HG03521 (cell line): ENCODE measurements around the gene DSN1.

Source experiments
- ATAC-seq: cut with Tn5 transposase; IDR thresholded peaks from one replicate; pipeline ENCODE4 v1.9.1; 2021; ENCODE audit warnings: mild to moderate bottlenecking, moderate library complexity; ENCODE audit not compliant: unreplicated experiment

DSN1 gene

GRCh38 chr20:36796117-36796516 is 22.6 kb upstream of the DSN1 start:
- no peak for ATAC-seq

DNA sequence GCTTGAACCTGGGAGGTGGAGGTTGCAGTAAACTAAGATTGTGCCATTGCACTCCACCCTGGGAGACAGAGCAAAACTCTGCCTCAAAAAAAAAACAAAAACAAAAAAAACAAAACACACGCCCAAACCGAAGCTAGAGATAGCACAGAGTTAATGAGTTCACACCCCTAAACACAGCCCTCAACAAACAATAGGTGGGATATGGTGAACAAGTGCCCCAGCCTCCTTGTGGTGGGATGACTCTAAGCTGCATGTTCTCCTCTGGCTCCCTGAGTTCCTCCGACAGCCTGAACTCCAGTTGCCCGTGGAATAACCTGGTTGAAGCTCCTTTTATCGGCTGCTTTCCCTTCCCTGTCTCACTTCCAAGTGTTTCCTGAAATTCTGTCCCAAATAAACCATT is 22.1 kb upstream of the DSN1 start:
- no peak for ATAC-seq

DNA sequence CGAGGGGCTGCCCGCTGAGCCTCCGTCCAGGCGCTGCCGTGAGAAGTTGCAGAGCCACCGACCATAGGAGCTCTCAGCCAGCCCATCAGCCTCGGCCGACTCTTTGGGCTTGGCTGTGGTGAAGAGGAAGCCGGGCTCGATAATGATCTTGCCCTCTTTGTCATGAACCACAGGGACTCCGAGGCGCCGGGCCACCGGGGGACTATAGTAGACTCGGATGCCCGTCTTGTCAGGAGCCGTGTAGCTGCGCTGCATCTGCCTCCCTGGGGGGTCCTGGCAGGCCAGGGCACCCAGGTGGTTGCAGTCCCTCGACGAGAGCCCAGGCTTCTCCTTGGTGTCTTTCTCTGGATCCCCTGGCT is 20.5 kb upstream of the DSN1 start:
- no peak for ATAC-seq

- ATAC-seq: no peak
Observed at GRCh38 chr20:36793294-36794115, 19.9 kb upstream of the DSN1 start.

DNA sequence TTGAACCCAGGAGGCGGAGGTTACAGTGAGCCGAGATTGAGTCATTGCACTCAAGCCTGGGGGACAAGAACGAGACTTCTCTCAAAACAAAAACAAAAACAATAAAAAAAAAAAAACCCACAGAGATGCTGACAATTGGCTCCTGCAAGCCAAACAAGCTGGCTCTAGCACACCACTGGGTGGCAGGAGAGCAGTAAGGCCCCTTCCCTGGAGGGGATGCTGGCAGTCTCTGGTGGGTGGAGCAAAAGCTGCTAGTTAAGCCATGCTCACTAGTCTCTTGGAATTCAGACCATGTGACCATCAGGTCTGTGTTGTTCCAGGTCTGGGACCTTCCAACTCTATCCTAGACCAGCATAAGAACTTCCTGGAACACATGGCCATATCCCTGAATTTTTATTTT is 18.9 kb upstream of the DSN1 start:
- no peak for ATAC-seq

DNA sequence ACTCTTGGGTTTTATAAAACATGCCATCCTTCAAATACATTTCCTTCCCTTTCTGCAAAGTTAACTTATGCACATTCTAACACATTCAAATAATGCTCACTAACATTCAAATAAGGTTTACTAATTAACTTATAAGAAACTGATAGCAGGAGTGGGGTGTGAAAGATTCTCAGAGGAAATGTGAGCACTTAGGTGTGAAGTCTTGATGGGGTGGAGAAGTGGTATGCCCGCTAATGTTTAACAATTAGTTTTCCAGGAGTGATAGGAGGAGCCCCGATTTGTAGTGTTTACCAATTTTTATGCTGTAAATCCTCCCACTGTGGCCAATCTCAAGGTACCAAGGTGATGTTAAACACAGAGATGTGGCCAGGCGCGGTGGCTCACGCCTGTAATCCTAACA is 18.3 kb upstream of the DSN1 start:
- no peak for ATAC-seq

DNA sequence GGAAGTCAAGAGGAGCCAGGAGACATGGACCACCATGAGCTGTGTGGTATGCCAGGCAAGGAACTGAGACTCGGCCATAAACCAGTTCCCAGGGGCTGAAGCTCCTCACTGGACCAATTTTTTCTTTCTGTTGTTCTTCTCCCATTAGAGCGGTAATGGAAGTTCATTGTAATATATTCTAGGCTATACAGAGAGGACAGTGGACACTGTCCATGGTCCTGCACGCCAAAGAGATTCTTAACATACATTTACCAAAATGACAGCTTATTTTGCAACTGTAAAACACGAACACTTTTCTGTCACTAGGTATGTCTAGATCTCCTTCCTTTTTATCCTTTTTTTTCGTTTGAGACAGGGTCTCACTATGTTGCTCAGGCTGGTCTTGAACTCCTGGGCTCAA is 13.1 kb upstream of the DSN1 start:
- no peak for ATAC-seq

DNA sequence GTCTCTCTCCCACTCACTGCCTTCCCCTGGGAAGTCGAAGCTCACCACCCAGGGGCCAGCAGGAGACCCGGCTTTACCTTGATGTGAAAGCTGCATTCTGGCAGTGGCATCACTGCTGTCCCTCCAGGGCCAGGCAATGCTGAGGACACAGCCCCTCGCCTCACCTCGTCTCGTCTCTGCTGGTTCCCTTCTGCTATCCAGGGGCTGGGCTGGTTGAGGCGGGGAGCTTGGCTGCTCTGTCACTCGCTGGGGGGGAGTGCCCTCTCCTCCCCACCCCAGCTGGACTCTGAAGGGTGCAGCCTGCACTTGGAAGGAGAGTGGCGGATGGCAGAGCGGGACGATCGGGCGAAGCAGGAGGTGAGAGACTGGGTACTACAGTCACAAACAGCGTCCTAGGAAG is 12.7 kb upstream of the DSN1 start:
- ATAC-seq: no peak

GRCh38 chr20:36785308-36785707 is 11.7 kb upstream of the DSN1 start:
- ATAC-seq: no peak

GRCh38 chr20:36784900-36785299 is 11.3 kb upstream of the DSN1 start:
- ATAC-seq: no peak

DNA sequence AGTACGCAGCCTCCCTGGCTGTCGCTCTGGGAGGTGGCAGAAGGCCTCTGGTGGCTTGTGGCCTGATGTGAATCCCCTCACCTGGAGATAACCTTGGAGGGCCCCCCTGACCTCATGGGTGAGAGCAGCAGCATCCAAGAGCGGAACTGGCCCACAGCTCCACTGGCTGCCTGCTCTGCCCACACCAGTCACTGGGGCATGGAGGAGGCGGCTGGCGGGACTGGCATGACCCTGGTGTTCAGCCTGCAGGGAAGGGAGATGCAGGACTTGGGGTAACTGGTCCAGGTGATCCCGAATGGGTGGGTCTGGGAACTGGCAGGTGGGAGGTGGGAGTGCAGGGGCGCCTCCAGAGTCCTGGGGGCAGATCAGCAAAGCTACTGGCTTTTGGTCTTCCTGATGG is 10.6 kb upstream of the DSN1 start:
- no peak for ATAC-seq

GRCh38 chr20:36779656-36780025 is 6.1 kb upstream of the DSN1 start:
- no peak for ATAC-seq

DNA sequence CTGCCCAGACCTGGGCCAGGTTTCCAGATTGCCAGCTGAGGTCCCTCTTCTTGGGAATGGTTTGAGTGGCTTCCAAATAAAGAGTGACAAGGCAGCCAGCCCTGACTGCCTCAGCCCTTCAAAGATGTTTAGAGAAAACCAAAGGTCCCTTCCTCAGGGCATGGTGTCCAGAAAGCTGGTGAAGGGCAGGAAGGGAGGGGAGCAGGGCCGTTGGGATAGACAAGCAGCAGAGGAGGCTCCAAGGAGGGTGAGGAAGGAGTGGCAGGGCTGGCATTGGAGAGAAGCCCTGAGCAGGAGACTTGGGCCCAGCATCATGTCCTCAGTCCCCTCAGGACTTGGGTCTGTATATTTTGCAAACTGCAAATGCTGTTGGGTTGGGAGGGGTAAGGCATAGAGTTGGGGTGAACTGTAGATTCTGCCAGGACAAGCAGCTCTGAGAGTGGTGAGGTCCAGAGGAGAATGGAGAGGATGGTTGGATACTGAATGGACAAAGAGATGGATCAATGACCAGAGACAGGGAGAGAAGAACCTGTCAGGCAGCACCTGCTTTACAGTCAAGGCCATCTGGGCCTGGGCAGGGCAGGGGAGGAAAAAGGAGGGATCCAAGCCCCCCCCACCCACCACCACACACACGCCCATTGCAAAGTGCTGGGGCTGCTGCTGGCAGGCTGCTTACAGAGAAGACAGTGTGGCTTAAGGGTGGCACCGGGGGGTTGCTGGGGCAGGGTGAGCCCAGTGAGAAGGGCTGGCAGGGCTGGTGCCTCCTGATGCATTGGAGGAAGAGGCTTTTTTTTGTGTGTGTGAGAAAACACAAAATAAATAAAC is 5.5 kb upstream of the DSN1 start:
- no peak for ATAC-seq

- ATAC-seq: no peak
Observed at GRCh38 chr20:36777576-36777975, 4.0 kb upstream of the DSN1 start.

DNA sequence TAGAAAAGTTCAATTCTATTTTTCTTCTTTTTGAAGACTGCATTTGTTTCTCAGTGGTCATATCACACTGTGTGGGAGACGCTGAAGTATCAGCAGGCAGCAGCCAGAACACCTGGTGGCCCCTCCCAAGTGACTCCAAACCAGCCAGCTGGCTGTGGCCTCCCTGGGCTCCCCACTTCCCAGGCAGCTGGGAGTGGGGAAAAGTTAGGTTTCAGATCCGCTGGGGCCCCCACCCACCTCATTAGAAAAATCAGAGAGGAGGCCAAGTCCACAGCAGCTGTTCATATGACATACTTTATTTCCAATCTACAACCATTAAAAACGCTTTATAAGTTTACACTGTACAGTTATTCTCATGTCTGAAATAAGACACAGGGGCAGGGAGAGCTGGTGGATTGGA is 3.6 kb upstream of the DSN1 start:
- ATAC-seq: no peak

GRCh38 chr20:36775826-36776225 is 2.3 kb upstream of the DSN1 start:
- ATAC-seq: no peak

DNA sequence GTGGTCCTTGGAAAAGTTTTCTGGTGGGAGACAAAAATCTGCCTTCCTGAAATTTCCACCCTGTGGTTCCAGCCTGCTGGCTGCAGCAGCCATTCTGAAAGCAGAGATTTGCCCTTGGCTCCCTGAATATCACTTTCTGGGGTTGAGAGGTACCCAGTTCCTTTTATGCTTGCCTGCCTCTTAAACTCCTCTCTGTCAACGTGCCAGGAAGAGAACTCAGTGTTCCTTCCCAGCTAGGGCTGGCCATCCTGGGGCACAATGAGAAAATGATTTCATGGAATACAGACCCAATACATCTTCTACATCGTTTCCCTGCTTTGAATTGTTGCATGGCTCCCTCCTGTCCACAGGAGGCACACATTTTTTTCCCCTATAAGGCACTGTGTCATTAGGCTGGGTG is 1.6 kb upstream of the DSN1 start:
- no peak for ATAC-seq

GRCh38 chr20:36773107-36773596 is 411 bp downstream of the DSN1 start:
- no peak for ATAC-seq

DNA sequence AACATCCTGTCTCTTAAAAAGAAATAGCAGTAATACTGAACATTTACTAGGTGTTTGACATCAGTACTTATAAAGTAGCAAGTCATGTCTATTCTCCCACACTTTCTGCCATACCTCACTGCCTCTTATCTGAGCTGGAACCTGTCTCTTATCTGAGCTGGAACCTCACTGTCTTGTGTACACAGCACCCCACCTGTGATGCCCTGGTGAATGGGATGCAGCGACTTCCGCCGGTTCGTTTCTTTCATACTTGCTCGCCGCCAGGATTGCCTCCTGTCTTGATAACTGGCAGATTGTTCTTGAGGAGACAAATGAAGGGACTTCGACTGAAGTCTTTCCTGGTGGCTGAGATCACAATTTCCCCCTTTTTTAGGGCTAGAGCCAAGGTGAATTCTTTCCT is 2.9 kb downstream of the DSN1 start:
- ATAC-seq: no peak

DNA sequence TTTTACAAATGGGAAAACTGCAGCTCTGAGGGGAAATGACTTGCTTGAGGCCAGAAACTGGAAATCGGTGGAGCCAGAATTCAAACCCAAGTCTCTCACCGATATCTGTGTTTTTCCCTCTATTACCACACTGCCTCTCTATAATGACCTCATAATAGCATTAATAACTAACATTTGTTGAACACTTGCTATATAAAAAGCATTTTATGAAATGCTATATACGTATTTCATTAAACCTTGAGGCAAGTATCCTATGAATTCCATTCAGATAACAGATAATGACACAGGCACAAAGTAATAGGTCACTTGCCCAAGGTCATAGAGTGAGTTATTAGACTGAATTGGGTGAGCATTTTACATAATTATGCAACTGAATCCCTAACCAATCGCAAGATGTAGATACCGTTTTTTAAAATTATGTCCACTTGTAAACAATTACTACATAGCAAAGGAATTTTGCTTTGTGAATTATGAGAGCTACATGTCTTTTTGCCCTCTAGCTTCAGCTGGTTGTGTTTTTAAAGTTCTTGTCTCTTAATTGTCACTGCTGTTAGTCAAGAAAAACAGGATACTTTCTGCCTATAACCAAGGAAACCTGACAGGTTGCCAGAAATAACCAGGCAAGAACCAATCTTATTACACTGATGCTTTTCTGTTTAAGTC is 4.7 kb downstream of the DSN1 start:
- no peak for ATAC-seq

DNA sequence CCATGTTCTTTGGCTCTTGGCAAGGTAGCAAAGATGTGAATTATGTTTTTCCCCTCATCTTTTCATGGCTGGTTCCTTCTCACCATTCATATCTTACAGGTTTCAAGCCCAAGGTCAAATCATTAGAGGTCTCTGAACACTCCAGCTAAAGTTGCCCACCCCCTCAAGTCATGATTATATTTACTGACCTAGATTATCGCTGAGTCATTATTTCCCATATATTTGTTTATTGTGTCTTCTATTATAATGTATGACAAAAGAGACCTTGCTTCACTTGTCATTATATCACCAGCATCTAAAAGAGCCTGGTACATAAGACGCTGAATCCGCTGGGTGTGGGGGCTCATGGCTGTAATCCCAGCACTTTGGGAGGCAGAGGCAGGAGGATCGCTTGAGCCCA is 12.4 kb downstream of the DSN1 start:
- ATAC-seq: no peak

GRCh38 chr20:36760647-36761046 is 12.9 kb downstream of the DSN1 start:
- ATAC-seq: no peak
